Measurements from ENCODE around the gene SERPINH1. TPM values are rescaled to one million over a fixed set of nuclear protein-coding genes. Genes with fewer than 3 reads are reported as not detected.

SERPINH1 gene
- total RNA-seq, 1 donor from 2014 or later, result 191 TPM

DNA sequence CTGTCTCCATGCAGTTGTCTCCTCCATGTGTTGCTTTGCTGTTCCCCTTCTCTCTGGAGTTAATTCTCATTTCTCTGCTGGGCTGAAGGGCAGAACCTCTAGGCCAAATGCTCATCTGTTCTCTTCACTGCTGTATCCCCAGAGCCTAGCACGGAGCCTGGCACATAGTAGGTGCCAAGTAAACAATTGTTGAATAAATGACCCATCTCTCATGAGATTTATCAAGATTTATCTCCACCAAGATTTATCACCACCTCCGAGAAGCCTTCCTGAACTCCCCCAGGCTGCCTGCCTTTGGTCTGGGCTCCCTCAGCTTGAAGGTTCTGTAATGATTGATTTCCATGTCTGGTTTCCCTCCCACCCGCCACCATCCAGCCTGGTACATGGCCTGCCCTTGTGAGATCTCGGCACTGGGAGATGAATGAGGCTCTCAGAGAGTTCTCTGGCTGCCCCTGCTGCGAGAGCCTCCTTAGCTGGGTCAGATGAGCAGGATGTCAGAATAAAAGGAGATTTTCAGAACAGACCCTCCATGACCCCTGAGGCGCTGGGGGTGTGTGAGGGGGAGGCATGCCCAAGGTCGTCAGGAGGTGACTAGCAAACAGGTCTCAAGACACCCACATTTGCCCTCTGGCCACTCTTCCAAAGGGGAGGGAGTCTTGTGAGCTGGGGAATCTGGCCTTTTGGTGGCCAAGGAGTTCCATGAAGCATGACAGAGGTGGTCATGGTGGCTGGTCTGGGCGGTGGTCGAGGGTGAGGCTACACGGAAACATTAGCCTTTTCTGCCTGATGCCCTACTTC is 33.9 kb upstream of the SERPINH1 start:
- no peak overlapping the region for H3K27ac Mint-ChIP-seq (ENCODE audit: unreplicated experiment)
- no peaks in the 10 kb centered on the region for H3K9me3 Mint-ChIP-seq
- peak; percentile 40 for DNase-seq (ENCODE audit: low read depth, low spot score)
- H3K4me3 Mint-ChIP-seq, result peak overlapping the region; percentile 90
- H3K4me1 Mint-ChIP-seq, result peaks cover 58% of the 10 kb centered on the region
- peaks cover 27% of the 10 kb centered on the region for H3K27me3 Mint-ChIP-seq (ENCODE audit: low read depth)
- no peaks in the 10 kb centered on the region for H3K36me3 Mint-ChIP-seq (ENCODE audit: low read depth)
- TF ChIP-seq CTCF (conservative IDR thresholded peaks at IDR 0.05), result no peak

DNA sequence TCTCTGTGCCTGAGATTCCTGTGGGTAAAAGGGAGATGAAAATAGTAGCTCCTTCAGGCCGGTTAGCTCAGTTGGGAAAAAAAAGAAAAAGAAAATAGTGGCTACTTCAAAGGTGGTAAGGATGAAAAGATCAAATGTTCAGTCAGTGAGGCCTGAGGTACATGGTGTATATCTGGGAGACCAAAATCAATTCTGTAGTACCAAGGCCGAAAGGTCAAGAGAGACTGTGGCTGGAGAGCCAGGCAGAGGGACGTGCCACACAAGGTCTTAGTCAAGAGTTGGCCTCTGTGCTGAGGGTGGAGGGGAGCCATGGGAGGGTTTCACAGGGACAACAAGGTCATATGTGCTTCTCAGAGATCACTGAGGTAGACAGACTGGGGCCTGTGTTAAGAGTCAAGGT is 31.5 kb upstream of the SERPINH1 start:
- H3K27ac Mint-ChIP-seq (ENCODE audit: unreplicated experiment), result no peak overlapping the region
- no peak for DNase-seq (ENCODE audit: low read depth, low spot score)
- peaks cover 8% of the 10 kb centered on the region for H3K27me3 Mint-ChIP-seq (ENCODE audit: low read depth)
- H3K36me3 Mint-ChIP-seq (ENCODE audit: low read depth), result no peaks in the 10 kb centered on the region
- H3K9me3 Mint-ChIP-seq, result no peaks in the 10 kb centered on the region
- TF ChIP-seq CTCF (conservative IDR thresholded peaks at IDR 0.05), result no peak
- H3K4me3 Mint-ChIP-seq, result peak overlapping the region; percentile 19
- H3K4me1 Mint-ChIP-seq, result peaks cover 53% of the 10 kb centered on the region

DNA sequence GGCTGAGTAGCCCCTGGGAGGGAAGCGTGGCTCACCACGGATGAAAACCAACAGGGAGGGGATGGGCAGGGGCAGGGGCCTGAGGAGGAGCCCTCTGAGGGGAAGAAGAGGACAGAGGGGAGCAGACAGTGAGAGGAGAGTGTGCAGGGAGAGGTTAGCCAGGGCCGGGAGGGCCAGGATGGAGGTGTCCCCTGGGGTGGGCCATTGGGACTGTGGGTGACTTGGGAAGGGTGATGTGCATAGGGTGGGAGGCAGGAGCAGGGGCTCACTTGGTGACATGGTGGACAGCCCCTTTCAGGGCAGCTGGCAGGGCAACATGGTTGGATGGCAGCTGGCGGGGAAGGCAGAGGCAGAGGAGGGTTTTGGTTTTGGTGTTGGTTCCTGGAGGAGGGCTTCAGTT is 30.7 kb upstream of the SERPINH1 start:
- Mint-ChIP-seq H3K4me1 (peaks cover 52% of the 10 kb centered on the region), H3K27me3 (ENCODE audit: low read depth) (peaks cover 6% of the 10 kb centered on the region), H3K9me3 (no peaks in the 10 kb centered on the region), H3K4me3 (no peak overlapping the region), H3K27ac (ENCODE audit: unreplicated experiment) (no peak overlapping the region), H3K36me3 (ENCODE audit: low read depth) (no peaks in the 10 kb centered on the region)
- no peak for DNase-seq (ENCODE audit: low read depth, low spot score)
- no peak for TF ChIP-seq CTCF (conservative IDR thresholded peaks at IDR 0.05)

DNA sequence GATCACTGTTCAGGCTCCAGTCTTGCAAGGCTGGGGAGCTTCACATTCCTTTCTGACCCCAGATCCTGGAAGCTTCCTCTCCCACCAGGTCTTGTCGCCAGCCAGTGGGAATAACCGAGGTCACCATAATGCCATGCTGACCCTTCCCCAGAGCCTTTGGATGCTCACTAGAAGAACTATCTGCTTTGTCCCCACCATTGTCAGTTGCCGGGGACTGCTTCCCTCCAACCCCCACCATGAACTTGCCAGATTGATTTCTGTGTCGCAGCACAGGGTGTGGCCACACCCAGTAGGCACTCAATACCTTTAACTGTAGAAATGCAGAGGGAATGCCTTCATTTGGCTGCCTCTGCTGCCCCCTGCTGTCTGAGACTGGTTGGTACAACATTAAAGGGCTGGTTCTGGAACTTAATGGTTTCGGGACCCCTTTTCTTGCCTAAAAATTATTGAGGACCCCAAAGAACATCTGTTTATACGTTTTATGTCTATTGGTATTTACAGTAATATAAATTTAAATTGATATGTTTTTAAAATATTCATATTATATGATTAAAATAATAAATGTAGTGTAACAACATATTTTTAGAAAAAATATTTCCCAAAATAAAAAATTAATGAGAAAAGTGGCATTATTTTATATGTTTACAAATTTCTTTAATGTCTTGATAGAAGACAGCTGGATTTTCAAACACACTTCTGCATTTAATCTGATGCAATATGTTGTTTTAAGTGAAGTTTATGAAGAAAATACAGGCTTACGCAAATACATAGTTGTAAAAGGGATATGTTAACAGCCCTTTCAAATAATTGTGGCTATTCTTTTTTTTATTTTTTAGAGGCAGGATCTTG is 29.6 kb upstream of the SERPINH1 start:
- H3K9me3 Mint-ChIP-seq, result no peaks in the 10 kb centered on the region
- TF ChIP-seq CTCF (conservative IDR thresholded peaks at IDR 0.05), result peak; percentile 99
- peaks cover 6% of the 10 kb centered on the region for H3K27me3 Mint-ChIP-seq (ENCODE audit: low read depth)
- H3K4me1 Mint-ChIP-seq, result peaks cover 41% of the 10 kb centered on the region
- peak overlapping the region; percentile 73 for H3K4me3 Mint-ChIP-seq
- H3K36me3 Mint-ChIP-seq (ENCODE audit: low read depth), result no peaks in the 10 kb centered on the region
- DNase-seq (ENCODE audit: low read depth, low spot score), result peak; percentile 86
- H3K27ac Mint-ChIP-seq (ENCODE audit: unreplicated experiment), result no peak overlapping the region

DNA sequence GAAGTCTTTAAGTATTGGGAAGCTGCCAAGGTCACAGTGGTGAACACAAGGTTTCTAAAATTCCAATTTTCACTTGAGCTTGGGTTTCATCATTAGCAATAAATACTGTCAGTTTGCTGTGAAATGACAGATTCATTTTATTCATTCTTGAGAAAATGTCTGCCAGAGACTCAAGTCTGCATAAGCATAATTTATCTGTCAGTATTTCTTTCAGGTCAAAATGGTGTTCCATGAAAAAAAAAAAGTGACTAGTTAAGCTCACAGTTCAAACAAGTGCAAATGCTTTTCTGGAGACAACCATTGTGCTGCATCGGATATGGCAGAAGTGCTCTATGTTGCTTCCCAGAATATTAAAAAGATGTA is 28.2 kb upstream of the SERPINH1 start:
- Mint-ChIP-seq H3K4me1 (peaks cover 31% of the 10 kb centered on the region), H3K36me3 (ENCODE audit: low read depth) (no peaks in the 10 kb centered on the region), H3K9me3 (no peaks in the 10 kb centered on the region), H3K4me3 (no peak overlapping the region), H3K27me3 (ENCODE audit: low read depth) (no peaks in the 10 kb centered on the region), H3K27ac (ENCODE audit: unreplicated experiment) (no peak overlapping the region)
- DNase-seq (ENCODE audit: low read depth, low spot score), result no peak
- TF ChIP-seq CTCF (conservative IDR thresholded peaks at IDR 0.05), result no peak

Measured in neural crest cell (in vitro differentiated cells).